DND-41 (cell line): Measurements from ENCODE around the gene CKAP5.

ENCODE experiments used
- CTCF ChIP-seq: IDR thresholded peaks from 2 replicates; pipeline ENCODE4 v1.5.1; 2012; ENCODE audit warnings: borderline replicate concordance, low read length, moderate library complexity, mild to moderate bottlenecking; ENCODE audit not compliant: poor library complexity, severe bottlenecking; ENCODE audit errors: extremely low read depth
- EZH2 ChIP-seq: IDR thresholded peaks from 3 replicates; pipeline ENCODE4 v1.6.1; 2012; ENCODE audit warnings: borderline replicate concordance, low read depth, mild to moderate bottlenecking, moderate library complexity, low read length, inconsistent platforms; ENCODE audit not compliant: severe bottlenecking

DNA sequence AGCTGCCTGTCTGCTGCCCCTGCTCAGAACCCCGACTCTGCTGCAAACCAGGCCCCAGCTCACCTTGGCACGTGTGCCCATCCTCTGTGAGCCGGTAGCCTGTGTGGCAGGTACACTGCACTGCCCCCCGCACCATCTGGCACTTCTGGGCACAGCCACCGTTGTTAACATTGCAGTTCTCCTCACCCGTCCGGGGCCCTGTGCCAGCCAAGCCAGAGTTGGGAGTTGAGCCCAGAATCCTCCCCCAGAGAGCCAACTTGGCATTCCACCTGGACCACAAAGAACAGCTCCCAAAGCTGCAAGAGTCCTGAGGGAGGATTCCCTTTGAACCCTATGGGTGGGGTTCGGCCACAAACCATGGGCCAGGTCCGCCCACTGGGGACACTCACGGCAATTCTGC lies 49.7 kb upstream of the CKAP5 start:
- TF ChIP-seq EZH2 (no peak), CTCF (no peak)
